H9 (cell line): ENCODE measurements around the gene DISP1. TPM values are rescaled to one million over a fixed set of nuclear protein-coding genes. Genes with fewer than 3 reads are reported as not detected.

Experiments
- DNase-seq: peaks from one replicate; pipeline ENCODE4 v3.0.0-alpha.2; 2017
- H2AFZ ChIP-seq: one replicate; pipeline ENCODE4 v1.6.1; 2013; ENCODE audit warnings: mild to moderate bottlenecking, low read length, control low read depth, moderate library complexity
- H2AK5ac ChIP-seq: 2 replicates; pipeline ENCODE4 v1.6.1; 2013; ENCODE audit warnings: low read length, control low read depth, mixed read lengths; ENCODE audit not compliant: insufficient read length
- H2BK120ac ChIP-seq: one replicate; pipeline ENCODE4 v1.6.1; 2013; ENCODE audit warnings: low read depth, mild to moderate bottlenecking, low read length, control low read depth, inconsistent platforms; ENCODE audit not compliant: poor library complexity, severe bottlenecking
- H2BK12ac ChIP-seq: 2 replicates; pipeline ENCODE4 v1.6.1; 2013; ENCODE audit warnings: low read length, control low read depth, mixed read lengths, low read depth; ENCODE audit not compliant: insufficient read length
- H2BK15ac ChIP-seq: 2 replicates; pipeline ENCODE4 v1.6.1; 2013; ENCODE audit warnings: low read depth, low read length, control low read depth
- H2BK20ac ChIP-seq: one replicate; pipeline ENCODE4 v1.6.1; 2013; ENCODE audit warnings: low read depth, mild to moderate bottlenecking, low read length, control low read depth, inconsistent platforms; ENCODE audit not compliant: poor library complexity, severe bottlenecking
- H2BK5ac ChIP-seq: 2 replicates; pipeline ENCODE4 v1.6.1; 2013; ENCODE audit warnings: low read length, control low read depth, mixed read lengths; ENCODE audit not compliant: insufficient read length
- H3K14ac ChIP-seq: 2 replicates; pipeline ENCODE4 v1.6.1; 2013; ENCODE audit warnings: low read length, control low read depth; ENCODE audit not compliant: insufficient read depth
- H3K18ac ChIP-seq: 2 replicates; pipeline ENCODE4 v1.6.1; 2013; ENCODE audit warnings: low read depth, mild to moderate bottlenecking, mixed read lengths, low read length, control low read depth; ENCODE audit not compliant: insufficient read length
- H3K23ac ChIP-seq: 2 replicates; pipeline ENCODE4 v1.6.1; 2013; ENCODE audit warnings: low read length, control low read depth, mixed read lengths, low read depth; ENCODE audit not compliant: insufficient read length
- H3K23me2 ChIP-seq: 2 replicates; pipeline ENCODE4 v1.6.1; 2013; ENCODE audit warnings: low read depth, mild to moderate bottlenecking, mixed read lengths, low read length, control low read depth; ENCODE audit not compliant: insufficient read length, poor library complexity, severe bottlenecking
- H3K27ac ChIP-seq: 2 replicates; pipeline ENCODE4 v1.5.1; 2013; ENCODE audit warnings: low read length, control low read depth, mixed read lengths, low read depth; ENCODE audit not compliant: insufficient read length
- H3K27me3 ChIP-seq: 2 replicates; pipeline ENCODE4 v1.6.1; 2013; ENCODE audit warnings: low read length, control low read depth, inconsistent platforms; ENCODE audit not compliant: insufficient read depth
- H3K4ac ChIP-seq: 2 replicates; pipeline ENCODE4 v1.6.1; 2013; ENCODE audit warnings: low read depth, mild to moderate bottlenecking, control low read depth, inconsistent platforms, low read length, moderate library complexity
- H3K4me1 ChIP-seq: 2 replicates; pipeline ENCODE4 v1.6.1; 2013; ENCODE audit warnings: low read length, control low read depth, inconsistent platforms; ENCODE audit not compliant: insufficient read depth
- H3K4me2 ChIP-seq: 2 replicates; pipeline ENCODE4 v1.6.1; 2013; ENCODE audit warnings: low read length, control low read depth, mixed read lengths; ENCODE audit not compliant: insufficient read length, insufficient read depth
- H3K56ac ChIP-seq: 2 replicates; pipeline ENCODE4 v1.6.1; 2013; ENCODE audit warnings: low read depth, mild to moderate bottlenecking, mixed read lengths, low read length, control low read depth; ENCODE audit not compliant: insufficient read length
- H3K79me1 ChIP-seq: 2 replicates; pipeline ENCODE4 v1.6.1; 2013; ENCODE audit warnings: low read depth, mild to moderate bottlenecking, moderate library complexity, low read length, control low read depth, inconsistent platforms; ENCODE audit not compliant: insufficient read depth, poor library complexity, severe bottlenecking
- H3K79me2 ChIP-seq: 2 replicates; pipeline ENCODE4 v1.6.1; 2013; ENCODE audit warnings: low read length, control low read depth, inconsistent platforms; ENCODE audit not compliant: insufficient read depth
- H3K9ac ChIP-seq: 2 replicates; pipeline ENCODE4 v1.6.1; 2013; ENCODE audit warnings: low read length, control low read depth, mixed read lengths; ENCODE audit not compliant: insufficient read length; ENCODE audit errors: extremely low read depth
- H3K9me3 ChIP-seq: one replicate; pipeline ENCODE4 v1.6.1; 2013; ENCODE audit warnings: low read depth, low read length, inconsistent platforms; ENCODE audit not compliant: control insufficient read depth
- H3T11ph ChIP-seq: one replicate; pipeline ENCODE4 v1.6.1; 2013; ENCODE audit warnings: mild to moderate bottlenecking, low read length, control low read depth, inconsistent platforms
- H4K20me1 ChIP-seq: one replicate; pipeline ENCODE4 v1.6.1; 2013; ENCODE audit not compliant: control insufficient read depth, insufficient read length, insufficient read depth
- H4K5ac ChIP-seq: 2 replicates; pipeline ENCODE4 v1.6.1; 2013; ENCODE audit warnings: low read depth, mild to moderate bottlenecking, mixed read lengths, low read length, control low read depth; ENCODE audit not compliant: insufficient read length
- H4K8ac ChIP-seq: replicated peaks from 2 replicates; pipeline ENCODE4 v1.6.1; 2013; ENCODE audit warnings: low read length, control low read depth, mixed read lengths, low read depth; ENCODE audit not compliant: insufficient read length
- H4K91ac ChIP-seq: 2 replicates; pipeline ENCODE4 v1.6.1; 2013; ENCODE audit warnings: low read depth, mild to moderate bottlenecking, moderate library complexity, mixed read lengths, low read length, control low read depth; ENCODE audit not compliant: insufficient read length
- H3K27ac Mint-ChIP-seq, 3 experiments: 2 replicates in 2 of 3; 3 replicates in 1 of 3; pipeline ENCODE4 v1.8.0; 2020 to 2021; ENCODE audit warnings: mixed read lengths in 3 of 3, mild to moderate bottlenecking in 1 of 3, moderate library complexity in 1 of 3
- H3K27me3 Mint-ChIP-seq: 2 replicates; pipeline ENCODE4 v1.8.0; 2021; ENCODE audit warnings: low read depth, mild to moderate bottlenecking, moderate library complexity, mixed read lengths
- H3K36me3 Mint-ChIP-seq, 3 experiments: 2 replicates in 2 of 3; 3 replicates in 1 of 3; pipeline ENCODE4 v1.8.0; 2020 to 2021; ENCODE audit warnings: low read depth in 3 of 3, mixed read lengths in 3 of 3; ENCODE audit not compliant: insufficient read depth in 1 of 3
- H3K4me1 Mint-ChIP-seq, 2 experiments: 2 replicates each; pipeline ENCODE4 v1.8.0; 2020; ENCODE audit warnings: mixed read lengths in 2 of 2
- H3K4me3 Mint-ChIP-seq, 2 experiments: 2 replicates in 1 of 2; 3 replicates in 1 of 2; pipeline ENCODE4 v1.8.0; 2020 to 2021; ENCODE audit warnings: mild to moderate bottlenecking in 2 of 2, mixed read lengths in 2 of 2, moderate library complexity in 1 of 2
- H3K9me3 Mint-ChIP-seq, 2 experiments: 2 replicates in 1 of 2; 3 replicates in 1 of 2; pipeline ENCODE4 v1.8.0; 2020; ENCODE audit warnings: mild to moderate bottlenecking in 2 of 2, mixed read lengths in 2 of 2, moderate library complexity in 1 of 2
- WGBS: extraction: QIAGEN DNeasy Blood & Tissue Kit; methylation state at CpG from one replicate; pipeline ENCODE4 v1.1.7; 2013; ENCODE audit warnings: missing lambda C conversion rate, low lambda C conversion rate, mixed read lengths; ENCODE audit not compliant: insufficient read length; ENCODE audit errors: extremely low coverage; 5-methylcytosine and 5-hydroxymethylcytosine counted together
- total RNA-seq: library from RNA; stranded (reverse); gene quantifications from 2 replicates; pipeline ENCODE4 v1.2.1, GENCODE V29; 2021
- TF ChIP-seq, protein P1 (sequence below): fragments of 200-600 bp; sonication (generic); conservative IDR thresholded peaks from 3 replicates; pipeline ENCODE4 v1.8.0; 2021; ENCODE audit warnings: antibody characterized with exemption, mild to moderate bottlenecking

Gene DISP1
- total RNA-seq, 1 experiment from 2014 or later = 2.6 TPM

GRCh38 chr1:222784371-222784770, 30.5 kb upstream of the DISP1 start:
- Histone ChIP-seq H3K56ac (no peak overlapping the region), H2BK20ac (no peak overlapping the region), H4K20me1 (no peaks in the 10 kb centered on the region), H4K91ac (no peak overlapping the region), H3K79me2 (no peaks in the 10 kb centered on the region), H3K14ac (no peak overlapping the region), H3K18ac (no peak overlapping the region), H2BK120ac (no peak overlapping the region), H2BK5ac (no peak overlapping the region), H3K9ac (no peak overlapping the region), H3K79me1 (no peaks in the 10 kb centered on the region), H3K4ac (no peak overlapping the region), H3T11ph (no peak overlapping the region), H2BK12ac (no peak overlapping the region), H3K27me3 (no peaks in the 10 kb centered on the region), H4K5ac (no peak overlapping the region), H3K4me2 (no peak overlapping the region), H3K27ac (no peak overlapping the region), H3K23me2 (no peaks in the 10 kb centered on the region), H3K4me1 (no peaks in the 10 kb centered on the region), H4K8ac (no peak overlapping the region), H3K9me3 (no peaks in the 10 kb centered on the region), H2AK5ac (no peak overlapping the region), H2BK15ac (no peak overlapping the region), H2AFZ (no peak overlapping the region), H3K23ac (no peak overlapping the region)
- Mint-ChIP-seq H3K9me3 (no peaks in the 10 kb centered on the region), H3K27me3 (peaks cover 18% of the 10 kb centered on the region), H3K4me3 (no peak overlapping the region), H3K27ac (no peak overlapping the region), H3K4me1 (no peaks in the 10 kb centered on the region), H3K36me3 (no peaks in the 10 kb centered on the region)
- TF ChIP-seq, protein P1, sequence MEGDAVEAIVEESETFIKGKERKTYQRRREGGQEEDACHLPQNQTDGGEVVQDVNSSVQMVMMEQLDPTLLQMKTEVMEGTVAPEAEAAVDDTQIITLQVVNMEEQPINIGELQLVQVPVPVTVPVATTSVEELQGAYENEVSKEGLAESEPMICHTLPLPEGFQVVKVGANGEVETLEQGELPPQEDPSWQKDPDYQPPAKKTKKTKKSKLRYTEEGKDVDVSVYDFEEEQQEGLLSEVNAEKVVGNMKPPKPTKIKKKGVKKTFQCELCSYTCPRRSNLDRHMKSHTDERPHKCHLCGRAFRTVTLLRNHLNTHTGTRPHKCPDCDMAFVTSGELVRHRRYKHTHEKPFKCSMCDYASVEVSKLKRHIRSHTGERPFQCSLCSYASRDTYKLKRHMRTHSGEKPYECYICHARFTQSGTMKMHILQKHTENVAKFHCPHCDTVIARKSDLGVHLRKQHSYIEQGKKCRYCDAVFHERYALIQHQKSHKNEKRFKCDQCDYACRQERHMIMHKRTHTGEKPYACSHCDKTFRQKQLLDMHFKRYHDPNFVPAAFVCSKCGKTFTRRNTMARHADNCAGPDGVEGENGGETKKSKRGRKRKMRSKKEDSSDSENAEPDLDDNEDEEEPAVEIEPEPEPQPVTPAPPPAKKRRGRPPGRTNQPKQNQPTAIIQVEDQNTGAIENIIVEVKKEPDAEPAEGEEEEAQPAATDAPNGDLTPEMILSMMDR = no peak
- DNase-seq = no peak
- no CpG with 5 or more reads among the region's 3 CpGs for WGBS
